ENCODE measurements around the gene HLA-B.
A peak's percentile ranks its signal among the peaks of the same experiment; 100 is the strongest.
"Not testable (repeated sequence)": the region's sequence is repeated elsewhere in the genome, so short reads cannot be mapped to it uniquely, and the experiment has no call there.

The HLA-B gene

GRCh38 chr6:31356946-31357466 lies at the start of gene HLA-B:
Gene HLA-B (minus strand): TSS chr6:31357179. CDS start chr6:31357158, 21 bp downstream.
- DNase-seq, result peak; percentile 95

- DNase-seq, result no peak
These were observed 49.0 kb upstream of the HLA-B start for GRCh38 chr6:31405996-31406395.

- not testable (repeated sequence) for DNase-seq
These were observed 47.0 kb upstream of the HLA-B start for GRCh38 chr6:31404061-31404364.

DNA sequence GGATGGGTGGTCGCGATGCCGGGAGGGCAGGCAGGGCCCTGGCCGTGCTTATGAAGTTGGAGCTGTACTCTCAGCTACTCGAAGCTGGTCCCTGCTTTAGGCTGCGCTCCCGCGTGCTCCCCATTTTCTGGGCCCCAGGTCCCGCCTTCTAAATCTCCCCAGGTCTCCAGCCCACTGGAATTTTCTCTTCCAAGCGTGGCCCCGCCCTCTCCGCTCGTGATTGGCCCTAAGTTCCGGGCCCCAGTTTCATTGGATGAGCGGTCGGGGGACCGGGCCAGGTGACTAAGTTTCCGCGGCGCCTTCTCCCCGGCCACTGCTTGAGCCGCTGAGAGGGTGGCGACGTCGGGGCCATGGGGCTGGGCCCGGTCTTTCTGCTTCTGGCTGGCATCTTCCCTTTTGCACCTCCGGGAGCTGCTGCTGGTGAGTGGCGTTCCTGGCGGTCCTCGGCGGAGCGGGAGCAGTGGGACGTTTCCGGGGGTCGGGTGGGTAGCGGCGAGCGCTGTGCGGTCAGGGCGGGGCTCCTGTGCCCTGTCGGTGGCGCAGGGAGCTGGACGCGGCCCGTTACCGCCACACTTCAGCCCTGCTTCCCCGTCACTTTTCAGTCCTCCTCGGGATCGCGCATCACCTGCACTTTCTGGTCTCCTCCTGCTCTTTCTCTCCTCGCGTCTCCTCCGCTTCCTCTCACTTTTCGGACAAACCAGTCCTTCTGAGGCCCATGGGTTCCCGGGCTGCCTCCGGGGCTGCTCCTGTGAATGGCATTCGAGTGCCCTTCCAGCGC lies 46.5 kb upstream of the HLA-B start, which contains the start of gene MICA:
MICA (plus strand) TSS at position 313 of the 778 bp plus-strand sequence; CDS start at position 351, 38 bp downstream.
- DNase-seq, result peak; percentile 94

GRCh38 chr6:31402324-31403282 lies 45.6 kb upstream of the HLA-B start:
- peak; percentile 55 for DNase-seq

DNA sequence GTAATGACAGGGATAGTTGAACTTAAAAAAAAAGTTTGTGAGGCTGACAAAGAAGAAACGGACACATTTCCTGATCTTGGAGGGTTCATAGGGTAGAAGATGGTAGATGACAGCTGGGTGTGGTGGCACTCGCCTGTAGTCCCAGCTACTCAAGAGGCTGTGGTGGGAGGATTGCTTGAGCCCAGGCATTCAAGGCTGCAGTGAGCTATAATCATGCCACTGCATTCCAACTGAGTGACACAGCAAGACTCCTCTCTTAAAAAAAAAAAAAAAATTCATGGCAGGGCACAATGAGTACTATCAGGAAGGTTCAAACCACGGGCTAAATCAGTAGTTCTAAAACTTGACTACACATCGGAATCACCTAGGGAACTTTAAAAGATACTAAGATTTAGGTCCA lies 44.4 kb upstream of the HLA-B start:
- DNase-seq, result peak; percentile 59

- DNase-seq, result peak; percentile 92
These were observed 43.7 kb upstream of the HLA-B start for GRCh38 chr6:31400467-31401289.

GRCh38 chr6:31399589-31400466 lies 42.8 kb upstream of the HLA-B start:
- DNase-seq, result peak; percentile 90

GRCh38 chr6:31397901-31398525 lies 41.0 kb upstream of the HLA-B start:
- DNase-seq, result no peak

DNA sequence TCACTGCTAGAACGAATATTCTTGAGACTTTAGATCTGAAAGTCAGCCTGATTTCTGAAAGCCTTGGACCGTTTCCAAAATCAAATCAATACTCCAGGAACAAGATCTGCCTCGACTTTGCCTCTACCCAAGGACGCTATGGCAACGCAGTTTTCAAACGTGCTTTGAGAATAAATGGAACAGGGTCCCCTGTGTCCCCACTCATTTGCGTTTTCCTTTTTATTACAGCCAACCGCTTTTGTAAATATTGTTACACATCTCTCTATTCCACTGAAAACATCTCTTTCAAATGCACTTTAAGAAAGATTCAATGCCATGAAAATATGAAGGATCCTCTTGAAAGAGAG lies 40.1 kb upstream of the HLA-B start:
- not testable (repeated sequence) for DNase-seq

- DNase-seq, result peak; percentile 91
These were observed 39.6 kb upstream of the HLA-B start for GRCh38 chr6:31396422-31397152.

DNA sequence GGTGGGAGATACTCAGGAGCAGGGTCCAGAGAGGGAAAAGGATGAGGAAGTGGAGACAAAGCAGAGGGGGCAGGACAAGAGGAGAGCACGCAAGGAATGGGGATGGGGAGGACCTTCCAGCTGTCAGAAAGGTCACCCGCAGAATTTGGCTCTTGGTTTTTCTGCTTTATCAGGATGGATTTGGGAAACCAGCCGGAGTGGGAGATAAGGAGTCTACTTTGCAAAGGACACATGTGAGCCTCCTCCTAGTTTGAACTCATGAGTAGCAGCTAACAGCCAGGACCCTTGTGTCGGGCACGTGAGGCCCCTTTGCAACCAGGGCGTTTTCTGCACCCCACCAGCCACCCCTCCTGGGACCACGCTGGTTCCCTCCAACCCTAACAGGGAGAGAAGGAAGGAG lies 38.9 kb upstream of the HLA-B start:
- DNase-seq, result no peak

DNA sequence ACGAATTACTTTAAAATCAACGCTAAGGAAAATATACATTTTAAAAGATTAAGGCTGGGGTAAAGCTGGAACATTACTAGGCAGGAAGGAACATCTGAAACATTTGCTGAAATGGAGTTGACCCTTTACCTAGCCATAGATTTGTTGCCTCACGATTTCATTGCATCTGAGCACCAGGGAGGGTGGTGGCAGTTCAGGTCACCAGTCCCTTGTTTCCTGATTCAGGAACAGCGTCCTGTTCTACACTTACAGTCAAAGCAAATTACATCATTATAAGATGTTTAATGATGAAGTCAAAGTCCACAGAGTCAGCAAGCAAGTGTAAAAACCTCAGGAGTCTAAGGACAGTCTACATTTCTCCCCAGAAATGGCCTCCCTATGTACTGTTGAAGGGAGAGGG lies 37.4 kb upstream of the HLA-B start:
- DNase-seq, result no peak

GRCh38 chr6:31393932-31394331 lies 37.0 kb upstream of the HLA-B start:
- DNase-seq, result no peak

GRCh38 chr6:31389802-31390132 lies 32.8 kb upstream of the HLA-B start:
- DNase-seq, result not testable (repeated sequence)

DNA sequence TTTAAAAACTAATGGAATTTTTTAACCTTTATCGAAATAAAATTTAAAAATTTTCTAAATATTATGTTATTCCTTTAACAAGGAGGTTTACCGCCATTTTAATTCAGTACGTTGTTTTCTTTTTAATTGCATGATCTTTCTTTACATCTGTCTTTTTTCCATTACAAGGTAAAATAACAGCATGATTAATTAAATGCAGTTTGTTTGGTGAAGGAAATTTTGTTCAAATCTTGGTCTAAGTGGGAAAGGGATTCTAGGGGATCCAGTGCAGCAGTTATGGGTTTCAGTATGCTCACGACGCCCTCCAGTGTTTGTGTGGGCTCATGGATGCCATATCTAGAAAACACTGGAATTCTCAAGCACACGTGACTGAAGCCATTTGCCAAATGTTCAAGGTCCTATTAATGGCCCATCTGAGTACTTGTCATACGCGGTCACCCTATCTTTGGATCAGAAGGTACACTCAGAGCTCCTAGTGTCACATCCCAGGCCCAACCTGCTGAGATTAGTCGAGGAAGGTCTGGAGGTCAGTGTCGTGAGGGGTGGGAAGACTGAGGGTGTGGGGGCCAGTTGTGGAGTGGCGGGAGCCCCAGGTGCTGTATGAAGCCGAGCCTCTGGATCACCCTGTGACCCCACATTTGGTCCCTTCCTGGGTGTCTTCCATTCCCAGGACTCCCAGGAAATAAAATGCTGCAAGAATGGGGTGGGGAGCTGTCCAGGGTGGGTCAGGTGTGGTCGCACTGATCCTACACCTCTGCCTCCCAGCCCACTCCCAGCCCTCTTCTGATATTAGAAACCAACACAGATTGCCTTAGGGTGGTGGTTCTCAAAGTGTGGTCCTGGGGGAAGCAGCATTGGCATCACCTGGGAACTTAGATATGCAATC lies 32.2 kb upstream of the HLA-B start:
- not testable (repeated sequence) for DNase-seq

DNA sequence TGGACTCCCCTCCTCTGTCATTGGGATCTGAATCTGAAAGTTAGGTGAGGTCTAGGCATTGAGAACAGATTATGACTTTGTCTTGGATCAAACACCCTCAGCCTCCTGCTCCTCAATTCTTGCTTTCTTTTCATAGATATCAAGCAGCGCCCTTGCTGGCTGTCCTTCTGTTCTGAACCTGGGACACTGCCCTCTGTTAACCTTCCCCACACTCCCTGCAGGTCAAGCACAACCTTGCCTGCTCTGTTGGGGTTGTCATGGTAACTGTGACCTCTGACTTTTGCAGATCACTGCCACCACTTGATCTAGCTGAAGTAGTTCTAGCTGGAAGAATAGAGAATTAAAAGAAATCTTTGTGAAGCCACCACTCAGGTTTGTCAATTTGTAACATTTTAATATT lies 30.0 kb upstream of the HLA-B start:
- no peak for DNase-seq

- no peak for DNase-seq
These were observed 29.1 kb upstream of the HLA-B start for GRCh38 chr6:31386099-31386498.

DNA sequence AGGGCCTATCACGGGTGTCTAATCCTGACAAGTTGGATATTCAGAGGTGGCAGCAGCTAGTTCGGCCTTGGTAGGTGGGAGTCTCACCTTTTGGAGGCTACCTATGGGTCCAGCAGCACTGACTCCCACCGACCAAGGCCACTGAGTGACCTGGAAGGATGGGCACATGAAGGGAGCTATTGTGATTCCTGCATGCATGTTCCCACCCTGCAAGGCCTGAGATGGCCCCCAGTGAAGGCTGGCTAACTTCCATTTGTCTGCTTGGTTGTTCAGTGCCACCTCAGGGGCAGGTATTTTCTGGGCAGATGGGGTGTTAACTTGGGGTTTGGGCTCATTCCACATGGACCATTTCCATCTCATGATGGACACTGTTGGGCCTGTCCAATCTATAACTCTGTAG lies 28.1 kb upstream of the HLA-B start:
- DNase-seq, result no peak

DNA sequence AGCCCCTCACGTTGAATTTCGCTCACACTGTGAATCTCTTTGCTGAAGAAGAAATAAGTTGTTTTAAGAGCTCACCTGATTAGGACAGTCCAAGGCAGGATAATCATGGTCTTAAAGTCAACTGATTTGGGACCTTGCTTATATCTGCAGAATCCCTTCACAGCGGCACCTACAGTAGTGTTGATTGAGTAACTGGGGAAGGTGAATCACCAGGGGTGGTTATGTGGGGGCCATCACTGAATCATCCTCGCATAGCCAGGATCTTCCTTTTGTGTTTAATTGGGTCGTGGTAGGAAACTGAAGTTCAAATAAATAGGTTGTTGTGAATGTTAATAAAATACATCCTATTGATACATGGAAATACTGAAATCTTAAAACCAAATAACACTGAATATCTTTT lies 26.2 kb upstream of the HLA-B start:
- DNase-seq, result no peak

All from hematopoietic multipotent progenitor cell treated with erythropoietin and hydrocortisone succinate and interleukin-3 and kit ligand, for 4 days (in vitro differentiated cells).